Hematopoietic multipotent progenitor cell treated with erythropoietin and hydrocortisone succinate and interleukin-3 and kit ligand, for 8 days (in vitro differentiated cells): Measurements from ENCODE around the gene TCN2.
"Not testable (repeated sequence)": the region's sequence is repeated elsewhere in the genome, so short reads cannot be mapped to it uniquely, and the experiment has no call there.

ENCODE experiments used
- DNase-seq: peaks from one replicate; pipeline ENCODE4 v3.0.0-alpha.2; 2015

The TCN2 gene

DNA sequence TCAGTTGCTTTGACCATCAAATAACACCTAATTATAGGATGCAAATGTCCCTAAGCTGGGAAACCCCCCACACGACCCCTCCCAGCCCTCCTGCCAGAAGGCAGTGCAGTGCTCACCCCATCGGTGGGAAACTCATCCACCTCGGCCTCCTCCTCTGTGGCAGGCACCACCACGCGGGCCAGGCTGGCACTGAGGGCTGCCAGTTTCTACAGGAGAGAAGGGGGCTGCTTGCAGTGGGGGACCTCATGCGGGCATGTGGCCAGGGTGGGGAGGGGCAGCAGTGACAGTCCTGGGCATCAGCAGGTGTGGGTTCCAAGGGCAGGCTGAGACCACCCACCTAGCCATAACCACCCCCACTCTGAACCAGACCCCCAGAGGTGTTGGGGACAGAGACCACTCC, 26.1 kb upstream of the TCN2 start:
- DNase-seq = no peak

DNA sequence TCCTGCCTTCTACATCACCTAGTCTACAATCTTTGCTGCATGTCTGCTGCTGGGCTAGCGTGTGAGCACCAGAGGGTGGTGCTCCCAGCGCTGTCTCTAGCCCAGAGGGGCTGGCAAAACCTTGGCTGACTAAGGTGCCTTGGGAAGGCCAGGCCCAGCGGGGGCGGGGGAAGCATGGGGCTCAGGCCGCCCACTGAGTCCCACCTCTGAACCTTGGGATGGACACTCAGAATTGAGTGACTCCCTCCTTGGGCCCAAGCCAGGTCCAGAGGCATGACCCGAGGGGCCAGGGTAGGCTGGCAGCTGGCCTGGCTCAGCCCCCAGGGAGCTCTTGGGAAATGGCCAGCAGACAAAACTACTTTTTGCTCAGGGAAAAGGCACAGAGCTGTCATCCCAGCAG, 24.9 kb upstream of the TCN2 start:
- no peak for DNase-seq

DNA sequence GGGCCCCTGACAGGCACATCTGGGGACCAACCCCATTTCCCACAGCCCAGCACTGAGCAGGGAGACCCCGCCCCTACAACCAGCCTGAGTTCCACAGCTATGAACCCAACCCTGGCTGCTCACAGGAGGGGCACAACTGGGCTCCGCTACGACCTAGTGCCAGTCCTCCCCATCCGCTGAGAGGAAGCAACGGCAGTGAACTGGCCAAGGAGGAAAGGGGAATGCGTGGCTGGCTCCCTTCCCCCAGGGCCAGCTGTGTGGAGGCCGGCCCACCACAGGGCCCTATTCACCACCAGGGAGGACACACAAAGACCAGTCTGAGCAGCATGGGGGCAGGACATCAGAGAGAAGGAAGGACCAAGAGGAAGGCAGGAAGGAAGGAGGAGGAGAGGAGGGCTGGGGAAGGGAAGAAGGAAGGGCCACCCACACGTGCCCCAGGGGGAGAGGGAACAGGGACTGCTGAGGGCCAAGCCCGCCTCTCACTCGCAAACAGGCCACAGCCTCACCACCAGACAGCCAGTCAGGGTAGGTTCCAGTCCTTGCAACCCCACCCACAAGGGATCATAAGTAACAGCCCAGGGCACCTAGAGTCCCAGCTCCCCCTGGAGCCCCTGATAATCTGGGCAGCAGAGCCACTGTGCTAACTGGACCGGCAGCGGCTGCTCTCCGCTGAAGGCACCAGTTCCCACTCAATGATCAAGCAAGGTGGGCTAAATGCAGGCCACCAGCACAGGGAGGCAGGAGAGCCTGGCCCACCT, 24.0 kb upstream of the TCN2 start:
- no peak for DNase-seq

DNA sequence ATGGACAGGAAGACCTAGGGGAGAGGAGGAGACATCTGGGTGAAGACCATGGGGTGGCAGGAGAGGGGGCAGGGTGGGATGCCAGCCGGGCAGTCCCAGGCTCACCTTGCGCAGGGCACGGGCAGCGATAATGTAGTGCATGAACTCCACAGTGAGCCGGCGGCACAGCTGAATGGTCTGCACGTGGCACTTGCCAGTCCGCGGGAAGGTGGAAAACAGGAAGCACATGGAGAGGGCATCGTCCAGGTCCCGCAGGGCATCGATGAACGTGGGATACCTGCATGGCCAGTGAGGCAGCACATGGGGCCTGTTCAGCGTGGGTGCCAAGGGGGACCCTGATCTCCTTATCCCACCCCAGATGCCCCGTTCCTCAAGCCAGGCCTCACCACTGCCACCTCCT, 22.5 kb upstream of the TCN2 start:
- no peak for DNase-seq

DNA sequence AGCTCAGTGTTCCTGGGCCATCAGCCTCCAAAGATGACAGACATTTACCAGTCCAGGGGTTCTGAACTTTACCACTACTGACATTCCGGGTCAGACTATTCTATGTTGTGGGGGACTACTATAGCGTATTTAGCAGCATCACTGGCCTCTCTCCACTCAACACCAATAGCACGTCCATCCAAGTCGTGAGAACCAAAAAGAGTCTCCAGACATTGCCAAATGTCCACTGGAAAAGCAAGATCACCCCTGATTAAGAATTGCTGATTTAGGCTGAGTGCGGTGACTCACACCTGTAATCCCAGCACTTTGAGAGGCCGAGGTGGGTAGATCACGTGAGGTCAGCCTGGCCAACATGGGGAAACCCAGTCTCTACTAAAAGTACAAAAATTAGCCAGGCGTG, 20.6 kb upstream of the TCN2 start:
- no peak for DNase-seq

DNA sequence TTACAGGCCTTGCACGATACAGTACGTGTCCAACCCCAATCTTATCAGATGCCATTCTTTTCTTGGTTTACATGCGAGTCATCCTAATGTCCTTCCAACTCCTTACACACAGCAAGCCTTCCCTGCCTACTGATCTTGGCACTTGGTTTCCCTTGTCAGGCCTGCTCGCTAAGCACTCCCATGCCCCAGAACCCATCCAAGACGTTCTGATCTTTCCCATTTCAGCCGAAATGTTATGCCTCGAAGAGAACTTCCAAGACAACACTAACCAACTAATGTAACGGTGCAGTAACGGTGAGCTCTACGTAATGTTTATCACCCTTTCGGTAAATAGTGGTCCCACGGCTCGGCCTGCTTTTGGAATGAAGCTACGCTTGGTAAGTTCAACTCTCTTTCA, 15.8 kb upstream of the TCN2 start:
- peak; percentile 52 for DNase-seq

DNA sequence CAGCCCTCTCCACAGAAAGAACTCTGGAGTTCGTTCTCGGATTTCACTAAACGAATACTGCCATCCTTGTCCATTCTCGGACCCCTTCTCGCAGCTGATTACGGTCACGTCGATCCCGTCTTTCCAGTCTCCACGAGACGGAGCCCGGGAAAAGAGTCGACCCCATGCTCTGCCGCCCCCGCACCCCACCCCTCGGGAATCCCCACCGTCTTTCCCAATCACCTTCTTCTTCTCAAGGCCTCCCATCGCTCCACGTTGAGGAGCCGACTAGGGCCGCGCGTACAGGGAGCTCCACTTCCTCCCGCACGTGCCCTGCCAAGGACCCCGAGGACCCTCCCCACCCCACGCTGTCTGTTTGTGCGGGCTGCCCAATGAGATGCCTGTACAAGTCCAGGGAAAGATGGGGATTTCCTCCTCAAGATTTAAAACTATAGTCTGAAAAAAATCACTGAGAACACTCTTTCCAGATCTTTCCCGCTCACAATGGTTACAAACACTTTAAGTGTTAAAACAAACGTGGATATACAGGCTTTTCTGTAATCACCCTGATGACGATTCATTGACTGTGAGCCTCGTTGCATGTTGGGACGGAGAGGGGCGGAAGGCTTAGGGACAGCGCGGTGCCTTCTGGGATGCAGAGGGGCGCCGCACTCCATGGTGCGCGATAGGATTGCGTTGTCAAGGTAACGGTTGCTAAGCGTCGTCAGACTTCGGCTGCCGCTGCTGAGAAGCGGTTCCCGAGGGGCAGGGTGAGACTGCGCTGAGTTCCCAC, 15.2 kb upstream of the TCN2 start, which contains the start of gene PES1:
PES1 (minus strand) TSS at position 323 of the 772 bp plus-strand sequence; CDS start at position 246, 77 bp downstream.
- DNase-seq = peak; percentile 99

DNA sequence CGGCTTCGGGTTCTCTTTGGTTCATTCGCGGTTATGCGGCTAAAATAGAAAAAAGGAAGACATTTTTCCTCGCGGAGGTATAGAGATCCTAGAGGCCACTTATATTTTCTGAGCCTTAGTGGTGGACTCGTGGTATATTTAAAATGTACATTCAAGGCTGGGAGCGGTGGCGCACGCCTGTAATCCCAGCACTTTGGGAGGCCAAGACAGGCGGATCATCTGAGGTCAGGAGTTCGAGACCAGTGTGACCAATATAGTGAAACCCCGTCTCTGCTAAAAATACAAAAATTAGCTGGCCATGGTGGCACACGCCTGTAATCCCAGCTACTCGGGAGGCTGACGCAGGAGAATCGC, 14.6 kb upstream of the TCN2 start:
- DNase-seq = not testable (repeated sequence)

DNA sequence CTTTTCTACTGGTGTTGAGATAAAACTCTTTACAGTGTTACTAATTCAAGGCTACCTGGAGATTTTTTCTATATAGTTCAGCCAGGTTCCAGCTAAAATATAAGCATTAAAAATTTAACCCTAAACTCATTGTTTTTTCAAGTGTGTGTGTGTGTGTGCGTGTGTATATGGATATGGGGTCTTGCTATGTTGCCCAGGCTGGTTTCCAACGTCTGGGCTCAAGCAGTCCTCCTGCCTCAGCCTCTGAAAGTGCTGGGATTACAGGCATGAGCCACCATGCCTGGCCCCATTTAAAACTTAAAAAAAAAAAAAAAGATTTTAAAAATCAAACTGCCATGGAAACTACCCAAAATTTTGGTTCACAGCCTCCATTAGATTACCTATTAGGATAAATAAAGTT, 10.8 kb upstream of the TCN2 start:
- DNase-seq = no peak

DNA sequence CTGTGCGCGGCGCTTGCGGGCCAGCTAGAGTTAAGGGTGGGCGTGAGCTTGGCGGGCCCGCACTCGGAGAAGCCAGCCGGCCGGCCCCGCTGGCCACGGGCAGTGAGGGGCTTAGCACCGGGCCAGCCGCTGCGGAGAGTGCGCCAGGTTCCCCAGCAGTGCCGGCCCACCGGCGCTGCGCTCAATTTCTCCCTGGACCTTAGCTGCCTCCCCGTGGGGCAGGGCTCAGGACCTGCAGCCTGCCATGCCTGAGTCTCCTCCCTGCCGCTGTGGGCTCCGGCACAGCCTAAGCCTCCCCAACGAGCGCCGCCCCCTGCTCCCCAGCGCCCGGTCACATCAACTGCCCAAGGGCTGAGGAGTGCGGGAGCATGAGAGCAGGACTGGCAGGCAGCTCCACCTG, 10.1 kb upstream of the TCN2 start:
- DNase-seq = no peak

DNA sequence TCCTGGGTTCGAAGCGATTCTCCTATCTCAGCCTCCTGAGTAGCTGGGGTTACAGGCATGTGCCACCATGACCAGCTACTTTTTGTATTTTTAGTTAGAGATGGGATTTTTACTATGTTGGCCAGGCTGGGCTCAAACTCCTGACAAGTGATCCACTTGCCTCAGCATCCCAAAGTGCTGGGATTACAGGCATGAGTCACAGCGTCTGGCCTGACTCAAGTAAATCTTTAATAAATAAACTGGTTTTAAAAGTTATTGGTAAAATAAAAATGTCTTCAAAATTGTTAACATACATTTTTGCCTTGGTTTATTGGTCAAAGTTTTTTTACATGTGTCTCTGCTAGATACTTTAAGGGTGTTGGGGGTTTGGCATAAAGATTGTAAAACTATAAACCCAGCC, 8.0 kb upstream of the TCN2 start:
- DNase-seq = no peak

DNA sequence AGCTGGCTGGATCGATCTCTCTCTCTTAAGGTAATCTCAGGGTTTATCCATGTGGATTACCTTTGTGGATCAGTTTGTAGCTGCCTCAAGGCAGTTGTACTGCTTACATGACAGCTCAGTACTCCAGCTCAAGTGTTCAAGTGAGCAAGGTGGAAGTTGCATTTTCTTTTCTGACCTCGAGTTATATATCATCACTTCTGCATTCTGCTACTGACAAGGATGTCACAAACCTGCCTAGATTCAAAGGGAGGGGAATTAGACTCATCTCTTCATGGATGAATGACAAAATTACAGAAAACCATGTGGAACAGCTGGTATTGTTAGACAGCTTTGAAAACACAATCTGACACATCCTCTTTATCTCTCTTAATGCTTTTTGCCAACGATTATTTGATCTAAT, 6.1 kb upstream of the TCN2 start:
- no peak for DNase-seq

DNA sequence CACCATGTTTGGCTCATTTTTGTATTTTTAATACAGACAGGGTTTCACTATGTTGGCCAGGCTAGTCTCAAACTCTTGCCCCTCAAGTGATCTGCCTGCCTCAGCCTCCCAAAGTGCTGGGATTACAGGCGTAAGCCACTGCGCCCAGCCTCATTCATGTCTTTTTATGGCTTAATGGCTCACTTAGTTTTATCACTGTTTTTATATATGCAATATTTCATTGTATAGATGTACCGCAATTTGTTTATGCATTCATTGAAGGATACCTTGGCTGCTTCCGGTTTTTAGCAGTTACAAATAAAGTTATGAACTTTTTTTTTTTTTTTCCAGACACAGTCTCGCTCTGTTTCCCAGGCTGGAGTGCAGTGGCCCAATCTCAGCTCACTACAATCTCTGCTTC, 5.5 kb upstream of the TCN2 start:
- no peak for DNase-seq

DNA sequence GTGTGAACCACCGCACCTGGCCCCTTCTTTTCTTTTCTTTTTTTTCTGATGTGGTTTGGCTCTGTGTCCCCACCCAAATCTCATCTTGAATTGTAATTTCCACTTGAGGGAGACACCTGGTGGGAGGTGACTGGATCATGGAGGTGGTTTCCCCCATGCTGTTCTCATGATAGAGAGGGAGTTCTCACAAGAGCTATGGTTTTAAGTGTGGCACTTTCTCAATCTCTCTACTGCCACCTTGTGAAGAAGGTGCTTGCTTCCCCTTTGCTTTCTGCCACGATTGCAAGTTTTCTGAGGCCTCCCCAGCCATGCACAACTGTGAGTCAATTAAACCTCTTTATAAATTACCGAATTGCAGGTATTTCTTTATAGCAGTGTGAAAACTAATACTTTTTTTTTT, 4.9 kb upstream of the TCN2 start:
- DNase-seq = peak; percentile 75

DNA sequence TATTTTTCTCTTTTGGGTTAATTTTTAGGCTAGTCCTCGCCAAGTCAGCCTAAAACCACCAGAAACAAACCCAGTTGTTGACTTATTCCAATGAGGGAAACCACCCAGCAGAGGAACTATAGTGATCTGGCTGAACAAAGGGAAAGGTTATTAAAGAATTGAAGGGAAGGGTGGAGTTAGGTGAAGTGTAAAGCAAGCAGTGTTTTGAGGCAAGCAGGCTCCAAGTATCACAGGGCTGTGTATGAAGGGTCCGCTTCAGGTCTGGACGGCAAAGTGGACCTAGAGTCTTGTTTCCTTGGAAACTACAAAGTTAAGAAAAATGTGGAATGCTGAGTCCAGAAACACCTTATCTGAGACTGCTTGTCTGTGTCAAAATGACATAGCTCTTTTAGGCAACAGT, 3.2 kb upstream of the TCN2 start:
- no peak for DNase-seq

DNA sequence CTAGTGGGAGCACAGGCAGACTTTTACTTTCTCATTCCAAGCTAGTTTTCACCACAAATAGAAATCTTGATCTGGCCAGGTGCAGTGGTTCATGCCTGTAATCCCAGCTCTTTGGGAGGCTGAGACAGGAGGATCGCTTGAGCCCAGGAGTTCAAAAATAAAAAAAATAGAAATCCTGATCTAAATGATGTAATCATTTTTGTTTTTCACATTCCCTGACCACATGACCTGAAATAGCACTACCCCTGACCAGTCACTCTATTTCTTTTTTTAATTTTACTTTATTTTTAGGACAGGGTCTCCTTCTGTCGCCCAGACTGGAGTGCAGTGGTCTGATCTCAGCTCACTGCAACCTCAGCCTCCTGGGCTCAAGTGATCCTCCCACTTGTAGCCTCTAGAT, 2.3 kb upstream of the TCN2 start:
- DNase-seq = no peak

DNA sequence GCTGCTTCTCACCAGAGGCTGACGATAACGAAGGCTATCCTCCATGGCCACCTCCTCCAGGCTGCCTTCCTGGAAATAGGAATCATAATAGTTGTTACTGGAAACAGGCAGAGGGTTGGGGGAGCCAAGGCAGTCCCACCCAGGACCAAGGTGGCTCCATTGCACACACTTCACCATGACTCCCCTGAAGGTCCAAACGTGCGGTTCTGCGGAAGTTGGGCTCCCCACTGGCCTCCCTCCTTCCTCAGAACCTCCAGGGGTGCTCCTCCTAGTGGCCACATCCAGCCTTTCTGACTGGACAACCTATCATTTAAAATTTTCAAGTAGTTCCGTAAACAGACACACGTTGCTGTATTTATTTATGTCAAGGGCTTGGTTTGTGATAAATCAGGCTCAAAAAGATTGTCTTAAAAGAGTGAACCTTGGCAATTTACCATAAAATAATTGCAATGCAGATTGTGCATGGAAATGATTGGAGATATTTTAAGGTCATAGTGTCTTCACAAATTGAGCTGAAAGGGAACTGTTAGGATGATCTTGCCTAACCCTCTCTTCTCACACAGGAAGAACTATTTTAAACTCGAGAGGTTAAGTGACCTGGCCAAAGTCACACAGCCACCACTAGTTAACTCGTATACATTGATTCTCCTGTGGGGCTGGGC, 1.4 kb upstream of the TCN2 start:
- DNase-seq = peak; percentile 82

DNA sequence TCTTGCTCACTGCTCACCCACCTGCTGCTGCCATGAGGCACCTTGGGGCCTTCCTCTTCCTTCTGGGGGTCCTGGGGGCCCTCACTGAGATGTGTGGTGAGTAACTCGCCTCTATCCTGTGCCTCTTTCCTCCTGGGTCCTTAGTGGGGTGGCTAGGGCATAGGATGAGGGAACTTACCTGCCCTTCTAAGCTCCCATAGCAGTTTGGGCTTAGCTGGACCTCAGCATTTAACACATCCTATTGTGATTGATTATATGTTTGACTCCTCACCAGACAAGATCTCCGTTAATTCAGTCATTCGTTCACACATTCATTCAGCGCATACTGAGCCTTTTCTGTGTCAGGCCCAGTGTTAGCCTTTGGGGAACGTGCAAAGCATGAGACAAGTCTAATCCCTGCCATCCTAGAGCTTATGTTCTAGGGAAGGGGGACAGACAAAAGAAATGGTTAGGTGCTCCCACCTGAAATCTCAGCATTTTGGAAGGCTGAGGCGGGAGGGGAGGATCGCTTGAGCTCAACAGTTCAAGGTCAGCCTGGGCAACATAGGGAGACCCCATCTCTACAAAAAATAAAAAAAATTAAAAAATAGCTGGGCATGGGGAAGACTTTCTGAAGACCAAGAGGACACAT, 441 bp downstream of the TCN2 start:
- DNase-seq = no peak

DNA sequence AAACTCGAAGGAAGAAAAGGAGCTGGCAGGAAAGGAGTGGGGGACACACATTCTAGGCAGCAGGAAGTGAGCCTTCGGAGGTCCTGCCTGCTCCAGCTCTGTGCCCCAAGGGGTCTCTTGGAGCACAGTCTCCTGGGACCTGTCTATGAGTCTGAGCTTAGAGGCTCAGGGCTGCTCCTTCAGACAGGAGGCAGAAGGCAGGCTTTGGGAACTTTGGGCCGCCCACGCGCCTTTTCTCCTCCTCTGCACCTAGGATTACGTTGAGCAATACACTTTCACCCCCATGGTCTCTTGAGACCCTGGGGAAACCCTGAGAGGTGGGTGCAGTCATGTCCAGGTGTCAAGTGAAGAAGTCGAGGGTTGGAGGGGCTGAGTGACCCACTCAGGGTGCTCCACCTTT, 965 bp downstream of the TCN2 start:
- no peak for DNase-seq

DNA sequence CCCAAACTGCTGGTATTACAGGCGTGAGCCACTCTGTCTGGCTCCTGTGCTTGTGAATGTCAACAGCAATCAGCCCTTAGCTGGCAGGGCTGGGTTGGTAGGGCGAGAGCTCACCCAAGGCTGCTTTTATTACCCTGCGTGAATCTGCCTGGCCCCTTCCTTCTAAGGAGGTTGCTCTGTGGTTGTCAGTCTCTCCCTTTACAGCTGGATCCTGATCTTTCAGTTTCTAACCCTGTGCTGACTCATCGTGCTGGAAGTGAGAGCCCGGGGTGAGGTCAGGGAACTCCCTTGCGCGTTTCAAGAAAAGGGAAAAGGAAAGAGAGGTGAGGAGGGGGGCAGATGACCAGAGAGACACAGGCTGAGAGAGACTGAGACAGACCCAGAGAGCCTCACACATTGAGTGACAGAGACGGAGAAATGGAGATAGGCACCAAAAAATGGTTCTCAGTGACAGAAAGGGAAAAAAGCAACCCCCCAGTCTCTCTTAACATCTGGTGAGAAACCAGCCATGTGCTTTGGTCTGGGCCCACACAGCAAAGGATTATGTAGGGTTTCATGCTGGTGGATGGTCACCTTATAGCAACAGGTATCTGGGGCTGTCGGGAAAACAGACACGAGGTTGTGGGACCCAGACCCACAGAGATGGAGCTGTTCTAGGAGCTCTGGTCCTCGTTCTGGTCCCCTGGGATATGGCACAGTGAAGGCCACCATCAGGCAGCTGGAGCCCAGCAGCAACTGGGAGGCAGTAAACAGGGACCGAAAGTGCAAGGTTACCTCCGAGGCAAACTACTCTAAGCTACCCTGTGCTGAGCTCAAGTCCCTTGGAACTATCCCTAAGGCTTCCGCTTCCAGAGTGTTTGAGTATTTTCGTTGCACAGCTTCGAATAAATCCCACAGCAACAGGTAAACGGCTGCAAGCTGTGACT, 2.5 kb downstream of the TCN2 start:
- peak; percentile 80 for DNase-seq

DNA sequence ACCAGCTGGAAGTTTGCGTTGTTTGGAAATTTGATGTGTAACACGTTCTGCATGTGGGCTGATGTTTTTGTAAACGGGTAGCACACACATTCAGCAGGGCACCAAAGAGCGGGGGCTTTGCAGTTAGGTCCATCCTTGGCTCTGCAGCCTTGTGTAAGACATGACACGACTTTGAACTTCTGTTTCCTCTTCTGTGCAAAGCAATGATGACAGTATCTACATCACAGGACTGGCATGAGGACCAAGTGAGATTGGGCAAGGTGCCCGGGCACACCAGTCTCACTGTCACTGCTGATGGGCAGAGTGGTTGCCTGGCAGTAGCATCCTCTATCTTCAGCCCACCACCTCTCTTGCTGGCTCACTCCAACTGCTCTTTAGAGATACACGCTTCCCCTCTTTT, 3.3 kb downstream of the TCN2 start:
- DNase-seq = no peak

DNA sequence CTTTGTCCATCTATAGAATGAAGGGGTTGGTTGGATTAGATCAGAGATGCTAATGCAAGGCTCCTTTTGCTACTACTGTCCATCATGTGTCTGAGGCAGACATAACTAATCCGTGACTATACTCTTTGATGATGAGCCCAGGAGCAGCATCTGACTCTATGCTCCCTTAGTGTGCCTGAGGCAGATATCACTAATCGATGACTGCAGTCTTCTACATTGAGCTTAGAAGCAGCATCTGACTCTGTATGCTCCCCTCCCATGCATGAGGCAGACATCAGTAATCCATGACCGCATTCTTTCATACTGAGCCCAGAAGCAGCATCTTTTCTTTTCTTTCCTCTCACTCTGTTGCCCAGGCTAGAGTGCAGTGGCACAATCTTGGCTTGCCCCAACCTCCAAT, 4.2 kb downstream of the TCN2 start:
- DNase-seq = no peak

DNA sequence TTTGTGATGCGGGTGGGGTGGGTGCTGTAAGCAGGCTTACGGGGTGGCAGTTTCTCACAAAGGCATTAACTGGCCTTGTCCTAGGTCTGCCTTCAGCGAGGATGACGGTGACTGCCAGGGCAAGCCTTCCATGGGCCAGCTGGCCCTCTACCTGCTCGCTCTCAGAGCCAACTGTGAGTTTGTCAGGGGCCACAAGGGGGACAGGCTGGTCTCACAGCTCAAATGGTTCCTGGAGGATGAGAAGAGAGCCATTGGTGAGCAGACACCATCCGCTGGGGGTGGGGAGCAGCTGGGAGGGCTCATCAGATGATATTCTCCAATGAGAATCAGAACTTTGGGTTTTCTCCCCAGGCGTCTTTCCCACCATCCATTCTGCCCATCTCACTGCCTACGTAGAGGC, 5.8 kb downstream of the TCN2 start:
- no peak for DNase-seq
